Caco-2 (cell line): ENCODE measurements around the gene PRPF31. TPM values are rescaled to one million over a fixed set of nuclear protein-coding genes. Genes with fewer than 3 reads are reported as not detected.
A peak's percentile ranks its signal among the peaks of the same experiment; 100 is the strongest.

Experiments
- BruUV-seq: library from RNA; stranded (reverse); fragments of 400-500 nt; replicated peaks from 2 replicates; lab custom pipeline; 2021; lab: Mats Ljungman, UMichigan
- CTCF ChIA-PET: fragments of 300-600 bp; sonication (Branson Sonifier 250); formaldehyde crosslinking; loops from one replicate; lab custom pipeline; 2022; ENCODE audit warnings: antibody characterized with exemption; lab: Charles Lee
- POLR2A ChIA-PET: fragments of 300-600 bp; sonication (Branson Sonifier 250); formaldehyde crosslinking; loops from one replicate; lab custom pipeline; 2022; ENCODE audit warnings: antibody characterized with exemption; lab: Charles Lee
- DNase-seq, 2 experiments: peaks; one replicate each; pipeline versions ENCODE4 v3.0.0 to v3.0.0-alpha.2; 2020 to 2022
- H3K27me3 ChIP-seq: replicated peaks from 2 replicates; pipeline ENCODE4 v1.6.0; 2011; ENCODE audit warnings: low read length; ENCODE audit not compliant: control insufficient read depth, insufficient read depth
- H3K36me3 ChIP-seq: 2 replicates; pipeline ENCODE4 v1.5.1; 2011; ENCODE audit warnings: low read length; ENCODE audit not compliant: control insufficient read depth, insufficient read depth
- H3K4me1 ChIP-seq: fragments of 250-450 bp; sonication (Bioruptor Pico); 2 replicates; pipeline ENCODE4 v1.5.1; 2020; ENCODE audit warnings: mild to moderate bottlenecking
- H3K4me3 ChIP-seq: 2 replicates; pipeline ENCODE4 v1.5.1; 2011; ENCODE audit warnings: low read depth, mild to moderate bottlenecking, control low read depth, low read length
- H3K9me3 ChIP-seq: fragments of 250-450 bp; sonication (Bioruptor Pico); 2 replicates; pipeline ENCODE4 v1.5.1; 2020; ENCODE audit warnings: mild to moderate bottlenecking, moderate library complexity
- H3K27ac Mint-ChIP-seq: one replicate; pipeline ENCODE4 v1.8.0; 2022; ENCODE audit warnings: mixed read lengths; ENCODE audit not compliant: unreplicated experiment
- H3K27me3 Mint-ChIP-seq: one replicate; pipeline ENCODE4 v1.8.0; 2022; ENCODE audit warnings: mixed read lengths; ENCODE audit not compliant: insufficient read depth, unreplicated experiment
- H3K36me3 Mint-ChIP-seq: one replicate; pipeline ENCODE4 v1.8.0; 2022; ENCODE audit warnings: mild to moderate bottlenecking, mixed read lengths; ENCODE audit not compliant: insufficient read depth, unreplicated experiment
- H3K4me1 Mint-ChIP-seq: one replicate; pipeline ENCODE4 v1.8.0; 2022; ENCODE audit warnings: low read depth, mixed read lengths; ENCODE audit not compliant: unreplicated experiment
- H3K4me3 Mint-ChIP-seq: one replicate; pipeline ENCODE4 v1.8.0; 2022; ENCODE audit warnings: mild to moderate bottlenecking, moderate library complexity, mixed read lengths; ENCODE audit not compliant: unreplicated experiment
- H3K9me3 Mint-ChIP-seq: one replicate; pipeline ENCODE4 v1.8.0; 2022; ENCODE audit warnings: mixed read lengths; ENCODE audit not compliant: unreplicated experiment
- CTCF ChIP-seq, 2 experiments: fragments of 200-600 bp in 1 of 2; IDR thresholded peaks; 1 replicate in 1 of 2; 2 replicates in 1 of 2; pipeline versions ENCODE4 v1.5.1 to v1.8.0; 2011 to 2022; ENCODE audit warnings: antibody characterized with exemption in 1 of 2, control low read depth in 1 of 2, inconsistent platforms in 1 of 2, low read depth in 1 of 2, low read length in 1 of 2, mild to moderate bottlenecking in 1 of 2, moderate library complexity in 1 of 2; ENCODE audit not compliant: insufficient read depth in 1 of 2, severe bottlenecking in 1 of 2, unreplicated experiment in 1 of 2
- intact Hi-C: fragments of 100-400 bp; cut with micrococcal nuclease; formaldehyde crosslinking; loops from one replicate; pipeline ENCODE4 v1.10.0; 2022; ENCODE audit not compliant: unreplicated experiment
- total RNA-seq: library from RNA; stranded (reverse); gene quantifications from 2 replicates; pipeline ENCODE4 v1.2.3, GENCODE V29; 2022

PRPF31 gene
- total RNA-seq, 1 experiment from 2014 or later = 99.0 TPM

- ChIA-PET CTCF (interaction anchor here (0.6 to 2.6 kb wide), 12 partner anchors 8 to 93 kb away, joined by 3 to 56 read pairs (median 6); partner anchors contain the start of genes CNOT3, LENG1, MBOAT7 and TSEN34), POLR2A (interaction anchor here (0.5 to 3.1 kb wide), 9 partner anchors 13 to 38 kb away, joined by 3 to 40 read pairs (median 5); partner anchors contain the start of genes CNOT3, LENG1, MBOAT7 and RPS9)
- H3K4me1 Mint-ChIP-seq = peaks cover 21% of the 10 kb centered on the region
- peak; percentile 87 to 95 for TF ChIP-seq CTCF (IDR thresholded peaks at IDR 0.05; ENCODE audit: insufficient read depth in 1 of 2, low read depth in 1 of 2, low read length in 1 of 2, severe bottlenecking in 1 of 2, unreplicated experiment in 1 of 2)
- peak within 1 kb of the TSS; percentile 86 for H3K4me3 Mint-ChIP-seq
- no peaks in the 10 kb centered on the region for H3K27me3 Mint-ChIP-seq
- intact Hi-C loops = loop anchor here (1.0 to 2.0 kb wide), 5 partner anchors 10 to 59 kb away; partner anchors contain the start of gene CNOT3
- peak within 1 kb of the TSS; percentile 99 for H3K27ac Mint-ChIP-seq
- H3K9me3 Mint-ChIP-seq = no peaks in the 10 kb centered on the region
- Histone ChIP-seq H3K4me3 (peak within 1 kb of the TSS; percentile 46), H3K27me3 (no peaks in the 10 kb centered on the region), H3K36me3 (peaks cover 2% of the 10 kb centered on the region; the same call in 1 of the 2 replicates), H3K4me1 (peaks cover 10% of the 10 kb centered on the region), H3K9me3 (no peaks in the 10 kb centered on the region)
- BruUV-seq = no TSS peak
- peaks cover 63% of the 10 kb centered on the region for H3K36me3 Mint-ChIP-seq
- DNase-seq = peak; percentile 95 to 96
Measured at GRCh38 chr19:54172471-54173358, 57.2 kb downstream of the PRPF31 start, which contains the start of gene TMC4. Gene TMC4 (minus strand): TSS chr19:54173160. CDS start chr19:54173117, 43 bp downstream.

GRCh38 chr19:54173359-54173699 is 57.8 kb downstream of the PRPF31 start:
- BruUV-seq = TSS peak; percentile 41
- H3K4me1 Mint-ChIP-seq = peaks cover 21% of the 10 kb centered on the region
- ChIA-PET POLR2A (interaction anchor here (0.6 to 3.1 kb wide), 7 partner anchors 14 to 36 kb away, joined by 3 to 40 read pairs (median 6); partner anchors contain the start of genes CNOT3, LENG1, MBOAT7 and RPS9), CTCF (interaction anchor here (0.6 to 2.6 kb wide), 11 partner anchors 8 to 93 kb away, joined by 3 to 56 read pairs (median 6); partner anchors contain the start of genes CNOT3, LENG1, MBOAT7 and TSEN34)
- intact Hi-C loops = loop anchor here (1.0 to 2.0 kb wide), 5 partner anchors 11 to 58 kb away; partner anchors contain the start of gene CNOT3
- peak overlapping the region; percentile 86 for H3K4me3 Mint-ChIP-seq
- Histone ChIP-seq H3K27me3 (no peaks in the 10 kb centered on the region), H3K36me3 (peaks cover 2% of the 10 kb centered on the region; the same call in 1 of the 2 replicates), H3K4me3 (peak overlapping the region; percentile 23; the same call in 1 of the 2 replicates), H3K4me1 (peaks cover 10% of the 10 kb centered on the region), H3K9me3 (no peaks in the 10 kb centered on the region)
- no peaks in the 10 kb centered on the region for H3K27me3 Mint-ChIP-seq
- TF ChIP-seq CTCF (IDR thresholded peaks at IDR 0.05; ENCODE audit: insufficient read depth in 1 of 2, low read depth in 1 of 2, low read length in 1 of 2, severe bottlenecking in 1 of 2, unreplicated experiment in 1 of 2) = no peak
- H3K36me3 Mint-ChIP-seq = peaks cover 64% of the 10 kb centered on the region
- no peaks in the 10 kb centered on the region for H3K9me3 Mint-ChIP-seq
- DNase-seq = no peak
- H3K27ac Mint-ChIP-seq = peak overlapping the region; percentile 99
